Adipocyte (in vitro differentiated cells): ENCODE data around the gene P3R3URF.

ENCODE experiments used
- DNase-seq: peaks from one replicate; pipeline ENCODE4 v3.0.0-alpha.2; 2015; ENCODE audit warnings: low read depth
- H3K27me3 ChIP-seq: replicated peaks from 2 replicates; pipeline ENCODE4 v1.7.0; 2013; ENCODE audit warnings: mild to moderate bottlenecking, low read length, moderate library complexity; ENCODE audit not compliant: control insufficient read depth, insufficient read depth
- H3K36me3 ChIP-seq: 2 replicates; pipeline ENCODE4 v1.7.0; 2013; ENCODE audit warnings: low read length, mild to moderate bottlenecking, moderate library complexity; ENCODE audit not compliant: control insufficient read depth, insufficient read depth, severe bottlenecking
- H3K4me1 ChIP-seq: 2 replicates; pipeline ENCODE4 v1.7.0; 2013; ENCODE audit warnings: mild to moderate bottlenecking, low read length, moderate library complexity; ENCODE audit not compliant: control insufficient read depth, insufficient read depth
- H3K4me3 ChIP-seq: 2 replicates; pipeline ENCODE4 v1.7.0; 2013; ENCODE audit warnings: mild to moderate bottlenecking, low read length, moderate library complexity
- H3K9ac ChIP-seq: 2 replicates; pipeline ENCODE4 v1.7.0; 2013; ENCODE audit warnings: mild to moderate bottlenecking, low read length, moderate library complexity
- H3K9me3 ChIP-seq: 2 replicates; pipeline ENCODE4 v1.7.0; 2013; ENCODE audit warnings: mild to moderate bottlenecking, low read length, moderate library complexity; ENCODE audit not compliant: control insufficient read depth

P3R3URF gene

GRCh38 chr1:46206399-46206798, 30.1 kb upstream of the P3R3URF start:
- no peak for DNase-seq
- no peaks in the 10 kb centered on the region for H3K36me3 ChIP-seq
- H3K27me3 ChIP-seq: no peaks in the 10 kb centered on the region
- no peak overlapping the region for H3K4me3 ChIP-seq
- H3K9me3 ChIP-seq: no peaks in the 10 kb centered on the region
- no peak overlapping the region for H3K9ac ChIP-seq
- H3K4me1 ChIP-seq: peaks cover 11% of the 10 kb centered on the region

GRCh38 chr1:46205791-46206190, 29.5 kb upstream of the P3R3URF start:
- Histone ChIP-seq H3K9me3 (no peaks in the 10 kb centered on the region), H3K27me3 (no peaks in the 10 kb centered on the region), H3K9ac (no peak overlapping the region), H3K4me3 (no peak overlapping the region), H3K36me3 (no peaks in the 10 kb centered on the region), H3K4me1 (peaks cover 11% of the 10 kb centered on the region)
- no peak for DNase-seq

GRCh38 chr1:46205141-46205540, 28.9 kb upstream of the P3R3URF start:
- Histone ChIP-seq H3K4me3 (no peak overlapping the region), H3K4me1 (peaks cover 11% of the 10 kb centered on the region), H3K9ac (no peak overlapping the region), H3K27me3 (no peaks in the 10 kb centered on the region), H3K9me3 (no peaks in the 10 kb centered on the region), H3K36me3 (no peaks in the 10 kb centered on the region)
- DNase-seq: no peak

- H3K9me3 ChIP-seq: no peaks in the 10 kb centered on the region
- peaks cover 11% of the 10 kb centered on the region for H3K4me1 ChIP-seq
- no peaks in the 10 kb centered on the region for H3K27me3 ChIP-seq
- H3K4me3 ChIP-seq: peak overlapping the region; percentile 86
- H3K36me3 ChIP-seq: no peaks in the 10 kb centered on the region
- H3K9ac ChIP-seq: no peak overlapping the region
- no peak for DNase-seq
Measured at GRCh38 chr1:46204406-46204742, 28.1 kb upstream of the P3R3URF start.

GRCh38 chr1:46203738-46204405, 27.6 kb upstream of the P3R3URF start:
- Histone ChIP-seq H3K27me3 (no peaks in the 10 kb centered on the region), H3K4me1 (peaks cover 16% of the 10 kb centered on the region), H3K36me3 (no peaks in the 10 kb centered on the region), H3K4me3 (peak overlapping the region; percentile 86), H3K9me3 (no peaks in the 10 kb centered on the region), H3K9ac (peak overlapping the region; percentile 87)
- peak; percentile 36 for DNase-seq

- Histone ChIP-seq H3K36me3 (peaks cover 12% of the 10 kb centered on the region), H3K27me3 (no peaks in the 10 kb centered on the region), H3K9me3 (no peaks in the 10 kb centered on the region), H3K4me3 (peak overlapping the region; percentile 93), H3K9ac (peak overlapping the region; percentile 96), H3K4me1 (peaks cover 46% of the 10 kb centered on the region)
- no peak for DNase-seq
Measured at GRCh38 chr1:46199233-46199749, 23.0 kb upstream of the P3R3URF start.

GRCh38 chr1:46197964-46198811, 21.9 kb upstream of the P3R3URF start, which contains the start of gene POMGNT1:
Gene POMGNT1 (minus strand): TSS chr1:46198434. CDS start chr1:46197821, 613 bp downstream.
- Histone ChIP-seq H3K9ac (peak within 1 kb of the TSS; percentile 96), H3K4me1 (peaks cover 38% of the 10 kb centered on the region)

GRCh38 chr1:46197560-46197963, 21.3 kb upstream of the P3R3URF start:
- DNase-seq: no peak
- Histone ChIP-seq H3K36me3 (peaks cover 30% of the 10 kb centered on the region), H3K27me3 (no peaks in the 10 kb centered on the region), H3K4me3 (peak overlapping the region; percentile 84), H3K9me3 (no peaks in the 10 kb centered on the region), H3K4me1 (peaks cover 38% of the 10 kb centered on the region), H3K9ac (peak overlapping the region; percentile 93)

More at GRCh38 chr1:46197964-46198811, 21.9 kb upstream of the P3R3URF start, which contains the start of gene POMGNT1:
- no peaks in the 10 kb centered on the region for H3K9me3 ChIP-seq
- peak within 1 kb of the TSS; percentile 93 for H3K4me3 ChIP-seq
- H3K36me3 ChIP-seq: peaks cover 23% of the 10 kb centered on the region
- peak; percentile 88 for DNase-seq
- no peaks in the 10 kb centered on the region for H3K27me3 ChIP-seq

GRCh38 chr1:46196609-46197008, 20.3 kb upstream of the P3R3URF start:
- Histone ChIP-seq H3K9me3 (no peaks in the 10 kb centered on the region), H3K27me3 (no peaks in the 10 kb centered on the region), H3K9ac (peak overlapping the region; percentile 93), H3K36me3 (peaks cover 39% of the 10 kb centered on the region), H3K4me3 (no peak overlapping the region), H3K4me1 (peaks cover 38% of the 10 kb centered on the region)
- no peak for DNase-seq

GRCh38 chr1:46194641-46195193, 18.4 kb upstream of the P3R3URF start:
- Histone ChIP-seq H3K4me3 (no peak overlapping the region), H3K9ac (no peak overlapping the region), H3K27me3 (no peaks in the 10 kb centered on the region), H3K36me3 (peaks cover 55% of the 10 kb centered on the region), H3K4me1 (peaks cover 38% of the 10 kb centered on the region), H3K9me3 (no peaks in the 10 kb centered on the region)
- no peak for DNase-seq

GRCh38 chr1:46193984-46194570, 17.8 kb upstream of the P3R3URF start:
- Histone ChIP-seq H3K4me1 (peaks cover 36% of the 10 kb centered on the region), H3K9ac (no peak overlapping the region), H3K9me3 (no peaks in the 10 kb centered on the region), H3K36me3 (peaks cover 60% of the 10 kb centered on the region), H3K4me3 (no peak overlapping the region), H3K27me3 (no peaks in the 10 kb centered on the region)
- DNase-seq: no peak
